ENCODE results near the gene ZNF584.
A peak's percentile ranks its signal among the peaks of the same experiment; 100 is the strongest.
"Not testable (repeated sequence)": the region's sequence is repeated elsewhere in the genome, so short reads cannot be mapped to it uniquely, and the experiment has no call there.

ZNF584 gene

GRCh38 chr19:58408152-58409009, at the start of gene ZNF584:
Gene ZNF584 (plus strand): TSS chr19:58408649. CDS start chr19:58409148, 499 bp downstream.
- DNase-seq, result peak; percentile 82 to 91 (median 86)

DNA sequence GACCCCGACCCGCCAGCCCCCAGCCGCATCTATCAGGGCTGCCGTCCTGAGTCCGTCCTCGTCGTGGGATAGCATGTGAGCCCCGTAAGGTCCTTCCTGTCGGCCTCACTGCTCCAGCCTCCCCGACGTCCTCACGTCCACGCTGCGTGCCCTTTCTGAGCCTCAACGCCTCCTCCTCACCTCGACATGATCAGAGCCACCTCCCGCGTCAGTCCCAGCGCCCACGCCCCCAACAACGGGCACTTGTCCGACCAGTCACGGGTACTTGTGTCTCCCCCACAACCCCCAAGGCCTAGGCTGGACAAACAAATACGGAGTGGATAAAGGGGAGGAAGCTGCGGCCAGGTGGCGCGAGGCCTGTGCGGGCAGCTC, 46.6 kb upstream of the ZNF584 start:
- DNase-seq, result peak in 1 of 4 experiments; percentile 21

- DNase-seq, result peak; percentile 81 to 94 (median 91)
These were observed 46.0 kb upstream of the ZNF584 start, which contains the start of gene ZNF497 for GRCh38 chr19:58362272-58362994. Gene ZNF497 (minus strand): TSS chr19:58362751. CDS start chr19:58357635, 5,116 bp downstream.

GRCh38 chr19:58364146-58364545, 44.3 kb upstream of the ZNF584 start:
- DNase-seq, result no peak

DNA sequence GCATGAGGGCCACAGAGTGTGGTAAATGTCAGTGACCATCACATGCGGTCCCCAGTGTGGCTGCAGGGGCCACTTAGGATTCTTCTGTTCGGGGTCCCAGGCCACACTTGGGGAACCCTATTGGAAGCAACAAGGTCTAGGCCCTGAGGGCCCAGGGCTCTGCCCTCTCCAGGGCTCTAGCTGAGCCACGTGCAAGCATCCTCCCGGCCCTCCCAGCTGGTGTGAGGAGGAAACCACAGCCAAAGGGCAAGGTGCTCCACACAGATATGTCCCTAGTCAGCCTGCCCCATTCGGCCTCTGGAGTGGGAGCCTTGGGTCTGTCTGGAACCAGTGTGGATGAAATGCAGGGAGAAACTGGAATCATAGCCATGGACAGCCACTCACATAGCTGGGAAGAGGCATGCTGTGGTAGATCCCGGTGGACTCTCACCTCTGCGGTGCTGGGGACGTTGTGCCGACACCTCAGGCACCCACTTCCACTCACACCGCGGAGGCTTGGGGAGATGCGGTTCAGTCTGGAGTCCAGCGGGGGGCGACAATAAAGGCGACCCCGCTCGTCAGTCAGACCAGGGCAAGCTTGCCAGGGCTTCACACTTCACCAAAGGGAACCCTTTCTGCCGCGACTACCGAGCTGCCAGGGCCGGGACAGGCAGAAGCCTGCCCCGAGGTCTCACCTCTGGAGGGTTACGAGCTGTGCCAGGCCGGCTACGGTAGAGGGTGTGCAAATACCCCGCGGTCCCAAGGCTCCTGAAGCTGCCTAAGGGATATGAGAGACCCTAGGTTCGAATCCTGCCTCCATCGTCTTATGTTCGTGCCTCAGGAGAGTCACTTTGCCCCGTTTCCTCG, 41.6 kb upstream of the ZNF584 start:
- DNase-seq, result no peak

DNA sequence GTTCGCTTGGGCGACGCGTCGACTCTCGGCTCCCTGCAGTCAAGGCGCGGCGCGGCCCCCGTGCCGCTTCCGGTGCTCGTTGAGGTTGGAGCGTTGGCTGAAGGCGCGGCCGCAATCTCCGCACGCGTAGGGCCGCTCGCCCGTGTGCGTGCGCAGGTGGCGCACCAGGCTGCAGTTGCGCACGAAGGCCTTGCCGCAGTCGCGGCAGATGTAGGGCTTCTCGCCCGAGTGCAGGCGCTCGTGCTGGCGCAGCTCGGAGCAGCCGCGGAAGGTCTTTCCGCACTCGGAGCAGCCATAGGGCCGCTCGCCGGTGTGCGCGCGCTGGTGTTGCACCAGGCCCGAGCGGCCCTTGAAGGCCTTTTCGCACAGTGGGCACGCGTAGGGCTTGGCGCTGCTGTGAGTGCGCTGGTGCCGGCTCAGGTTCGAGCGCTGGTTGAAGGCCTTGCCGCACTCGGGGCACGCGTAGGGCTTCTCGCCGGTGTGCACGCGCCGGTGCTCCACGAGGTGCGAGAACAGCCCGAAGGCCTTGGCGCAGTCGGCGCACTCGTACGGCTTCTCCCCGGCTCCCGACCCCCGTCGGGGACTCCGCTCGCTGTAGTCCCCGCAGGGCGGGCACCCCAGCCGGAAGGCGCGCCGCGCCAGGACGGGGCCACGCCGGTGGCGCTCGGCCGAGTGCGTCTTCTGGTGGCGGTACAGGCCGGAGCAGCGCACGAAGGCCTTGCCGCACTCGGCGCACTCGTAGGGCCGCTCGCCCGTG, 40.6 kb upstream of the ZNF584 start:
- no peak for DNase-seq

DNA sequence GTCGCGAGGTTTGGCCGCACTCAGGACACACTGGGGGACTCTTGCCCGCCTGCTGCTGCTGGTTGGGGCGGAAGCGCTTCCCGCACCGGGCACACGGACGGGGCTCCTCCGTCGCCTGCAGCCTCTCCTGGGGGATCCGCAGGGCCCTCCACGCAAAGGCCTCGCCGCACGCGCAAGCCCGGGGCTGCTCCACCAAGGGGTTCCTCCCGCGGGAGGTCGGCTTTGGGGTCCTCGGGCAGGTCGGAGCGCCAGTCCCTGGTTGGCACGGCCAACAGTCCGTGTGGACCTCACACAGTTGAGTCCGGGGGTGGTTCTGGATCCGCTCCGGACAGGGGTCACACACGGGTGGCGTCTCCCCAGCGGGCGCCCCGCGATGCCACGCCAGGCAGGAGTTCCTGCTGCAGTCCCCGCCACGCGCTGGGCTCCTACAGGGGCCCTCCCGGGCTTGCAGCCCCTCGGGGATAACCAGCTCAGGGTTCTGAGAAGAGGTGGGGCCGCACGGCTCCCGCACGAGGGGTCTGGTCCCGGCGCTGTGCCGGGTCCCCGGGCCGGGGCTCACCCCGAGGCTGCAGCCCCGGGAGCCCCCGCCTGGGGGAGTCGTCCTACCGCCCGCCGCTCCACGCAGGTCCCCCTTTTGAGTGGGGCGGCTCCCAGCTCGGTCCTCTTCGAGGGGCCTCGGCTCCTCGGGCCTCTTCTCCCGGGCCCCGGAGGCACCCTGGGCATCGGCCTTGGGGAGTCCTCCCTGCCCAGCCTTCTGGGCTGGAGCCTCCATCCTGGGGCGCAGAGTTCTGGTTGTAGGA, 39.7 kb upstream of the ZNF584 start:
- DNase-seq, result no peak

- no peak for DNase-seq
These were observed 35.9 kb upstream of the ZNF584 start for GRCh38 chr19:58372311-58373133.

DNA sequence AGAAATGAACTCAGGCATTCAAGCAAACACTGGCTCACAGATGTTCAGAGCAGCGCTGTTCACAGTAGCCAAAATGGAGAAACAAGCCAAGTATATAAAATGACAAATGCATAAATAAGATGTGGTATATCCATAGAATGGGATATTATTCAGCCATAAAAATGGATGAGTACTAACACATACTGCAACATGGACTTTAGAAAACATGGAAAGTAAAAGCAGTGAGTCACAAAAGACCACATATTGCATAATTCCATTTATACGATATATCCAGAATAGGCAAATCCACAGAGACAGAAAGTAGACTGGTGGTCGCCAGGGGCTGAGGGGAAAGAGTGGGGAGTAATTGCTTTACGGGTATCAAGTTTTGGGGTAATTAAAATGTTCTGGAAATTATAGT, 34.2 kb upstream of the ZNF584 start:
- DNase-seq, result no peak

- DNase-seq, result not testable (repeated sequence)
These were observed 31.7 kb upstream of the ZNF584 start for GRCh38 chr19:58376724-58377123.

- no peak for DNase-seq
These were observed 29.2 kb upstream of the ZNF584 start for GRCh38 chr19:58379246-58379645.

DNA sequence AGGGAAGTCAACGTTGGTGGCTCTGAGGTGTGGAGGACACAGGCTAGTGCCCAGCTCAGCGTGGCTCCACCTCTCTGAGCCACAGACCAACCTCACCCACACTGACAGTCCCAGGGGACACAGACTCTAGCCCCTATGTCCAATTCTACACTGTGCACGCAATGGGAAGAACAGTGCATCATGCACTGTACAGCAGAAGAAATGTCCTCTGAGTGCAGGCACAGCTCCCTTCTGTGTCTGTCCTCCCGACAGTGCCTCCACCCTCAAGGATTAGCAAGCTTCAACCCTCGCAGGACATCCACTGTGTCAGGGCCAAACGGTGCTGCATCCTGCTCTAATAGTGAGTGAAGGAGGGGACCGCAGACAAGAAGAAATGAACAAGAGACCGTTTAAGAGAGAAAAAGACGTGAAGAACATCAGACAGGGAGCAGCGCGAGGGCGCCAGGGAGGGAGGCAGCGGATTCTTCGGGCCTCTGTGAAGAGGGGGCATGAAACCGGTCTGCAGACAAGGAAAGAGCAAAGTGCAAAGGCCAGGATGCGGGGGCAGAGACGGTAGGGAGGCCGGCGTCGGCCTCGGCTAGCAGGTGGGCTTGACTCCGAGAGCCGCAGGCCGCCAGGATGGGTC, 28.3 kb upstream of the ZNF584 start:
- no peak for DNase-seq

DNA sequence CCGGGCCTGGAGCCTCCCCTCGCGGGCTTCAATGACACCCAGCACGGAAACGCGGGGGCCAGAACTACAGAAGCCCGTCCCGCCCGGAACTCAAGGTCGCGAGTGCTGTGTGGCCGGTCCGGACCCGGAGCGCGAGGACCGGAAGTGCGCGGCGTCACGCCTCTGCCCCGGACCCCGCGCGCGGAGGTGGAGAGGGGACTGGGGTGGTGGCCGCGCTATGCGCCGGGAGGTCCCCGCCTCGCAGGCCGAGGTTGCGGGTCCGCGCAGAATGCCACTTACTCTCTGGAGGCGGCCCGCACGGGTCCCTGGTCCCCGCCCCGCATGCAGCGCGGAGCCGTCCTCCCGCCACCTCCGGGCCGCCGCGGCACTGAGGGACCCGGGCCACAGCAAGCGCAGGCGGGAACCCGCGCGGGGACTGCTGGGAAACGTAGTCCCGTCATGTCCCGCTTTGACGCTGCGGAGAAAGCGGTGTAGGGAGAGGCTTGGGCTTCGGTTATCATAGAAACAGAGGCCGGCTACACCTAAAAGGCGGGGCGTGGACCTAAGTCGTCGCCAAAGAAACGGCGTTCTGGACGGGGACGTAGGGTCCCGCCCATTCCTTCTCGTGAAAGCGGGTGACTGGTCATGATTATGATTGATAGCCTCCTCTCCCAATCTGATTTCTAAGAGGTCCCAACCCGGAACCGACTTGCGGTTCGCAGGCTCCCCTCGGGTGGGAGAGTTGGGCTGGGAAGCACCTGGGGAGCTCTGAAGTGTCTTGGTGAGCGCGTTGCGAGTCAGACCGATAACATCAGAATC, 27.6 kb upstream of the ZNF584 start, which contains the start of gene ZNF837:
Gene ZNF837 (minus strand): TSS at position 369 of the 798 bp plus-strand sequence. CDS start 11,698 bp downstream, outside the sequence.
- DNase-seq, result peak; percentile 86 to 95 (median 93)

- DNase-seq, result no peak
These were observed 26.8 kb upstream of the ZNF584 start for GRCh38 chr19:58381460-58382212.

- no peak for DNase-seq
These were observed 25.3 kb upstream of the ZNF584 start for GRCh38 chr19:58382997-58383603.

DNA sequence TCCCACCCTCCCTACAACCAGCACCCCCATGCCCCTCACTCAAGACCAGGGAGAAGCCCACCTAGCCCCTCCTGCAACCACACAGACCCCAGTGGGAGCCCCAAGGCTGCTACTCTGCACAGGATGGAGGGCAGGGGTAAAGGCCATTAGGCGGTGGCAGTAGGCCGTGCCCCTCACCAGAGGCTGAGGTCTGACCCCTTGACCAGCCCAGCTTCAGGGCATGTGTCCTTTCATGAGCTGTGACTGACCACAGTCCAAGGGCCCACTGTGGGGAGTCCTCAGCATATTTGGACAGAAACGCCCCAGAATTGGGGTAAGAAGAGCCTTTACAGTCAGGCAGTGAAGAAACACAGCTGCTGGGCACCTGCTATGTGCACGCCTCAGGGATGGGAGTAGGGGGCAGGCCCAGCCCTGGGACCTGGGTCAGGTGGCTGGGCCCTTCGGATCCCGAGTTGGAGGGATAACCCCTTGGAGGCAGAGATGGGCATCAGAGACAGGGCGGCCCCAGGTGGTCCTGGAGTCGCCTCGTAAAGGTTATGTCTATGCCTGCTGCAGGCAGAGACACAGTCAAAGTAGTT, 23.0 kb upstream of the ZNF584 start:
- no peak for DNase-seq

DNA sequence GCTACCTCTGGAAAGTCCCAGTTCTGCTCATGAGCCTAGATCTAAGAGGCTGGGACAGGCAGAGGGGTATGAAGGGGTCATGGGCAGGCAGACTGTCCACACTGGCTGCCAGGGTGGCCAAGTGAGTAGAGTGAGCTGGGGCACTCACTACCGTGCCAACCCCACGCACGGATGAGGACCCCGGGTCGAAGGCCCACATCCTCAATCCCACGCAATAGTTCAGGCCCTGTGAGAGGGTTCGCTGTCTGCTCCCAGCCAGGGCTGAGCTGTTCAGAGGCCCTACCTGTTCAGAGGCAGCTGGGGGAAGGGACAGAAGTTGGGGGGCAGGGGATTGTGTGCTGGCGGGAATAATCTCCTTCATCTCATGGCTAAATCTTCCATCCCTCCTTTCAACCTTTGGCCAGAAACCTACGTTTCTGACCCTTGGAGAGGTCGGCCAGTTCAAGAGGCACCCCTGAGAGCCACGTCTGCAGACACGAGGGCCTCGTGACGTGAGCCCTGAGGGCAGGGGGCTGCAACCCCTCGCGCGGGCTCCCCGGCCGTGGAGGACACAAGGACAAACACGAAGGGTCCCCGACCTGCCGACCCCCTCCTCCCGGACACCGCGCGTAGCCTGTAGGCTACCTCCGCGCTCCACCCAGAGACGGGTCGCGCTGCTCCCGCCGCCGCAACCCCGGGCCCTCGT, 22.4 kb upstream of the ZNF584 start:
- DNase-seq, result peak in 1 of 4 experiments; percentile 39

All from activated naive CD4-positive, alpha-beta T cell (primary cell).